GM21526 (cell line): ENCODE data around the gene MMP11.
A peak's percentile ranks its signal among the peaks of the same experiment; 100 is the strongest.

Source experiments
- ATAC-seq: cut with Tn5 transposase; IDR thresholded peaks from one replicate; pipeline ENCODE4 v1.9.1; 2021; ENCODE audit warnings: moderate library complexity; ENCODE audit not compliant: unreplicated experiment, low FRiP score

MMP11 gene

GRCh38 chr22:23800297-23801237, 27.9 kb downstream of the MMP11 start:
- peak; percentile 33 for ATAC-seq

GRCh38 chr22:23801238-23801821, 28.7 kb downstream of the MMP11 start:
- ATAC-seq: no peak

GRCh38 chr22:23801886-23802377, 29.3 kb downstream of the MMP11 start:
- no peak for ATAC-seq

DNA sequence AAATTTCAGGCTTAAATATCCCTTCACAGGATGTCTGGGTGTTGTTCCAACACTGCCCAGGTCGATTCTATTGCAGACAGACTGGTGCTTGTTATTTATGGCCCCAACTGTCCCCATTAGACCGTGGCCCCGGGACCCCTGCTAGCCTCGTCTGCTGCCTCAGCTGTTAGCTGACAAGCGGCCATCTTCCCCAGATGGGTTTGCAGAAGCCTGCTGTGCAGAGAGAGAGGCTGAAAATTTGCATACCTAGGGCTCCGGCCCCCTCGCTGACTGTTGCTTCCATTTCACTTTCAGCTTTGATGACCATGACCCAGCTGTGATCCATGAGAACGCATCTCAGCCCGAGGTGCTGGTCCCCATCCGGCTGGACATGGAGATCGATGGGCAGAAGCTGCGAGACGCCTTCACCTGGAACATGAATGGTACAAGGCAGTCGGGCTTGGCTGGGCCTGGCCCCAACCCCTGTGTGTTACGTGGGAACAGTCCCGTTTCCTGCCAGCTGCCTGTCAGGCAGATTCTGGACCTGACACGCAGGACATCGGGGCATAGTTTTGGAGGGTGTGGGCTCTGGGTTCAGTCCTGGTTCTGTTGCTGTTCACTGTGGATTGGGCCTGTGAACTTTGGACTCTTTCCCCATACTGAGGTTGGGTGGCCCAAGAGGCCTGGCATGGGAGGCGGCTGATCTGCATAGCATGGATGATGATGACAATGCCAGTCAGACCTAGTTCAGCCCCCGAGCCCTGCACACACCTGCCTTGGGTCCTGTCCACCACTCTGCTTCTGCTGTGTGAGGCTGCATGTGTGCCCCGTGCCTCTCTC, 30.6 kb downstream of the MMP11 start:
- no peak for ATAC-seq

- no peak for ATAC-seq
These were observed 32.2 kb downstream of the MMP11 start for GRCh38 chr22:23804781-23805291.

DNA sequence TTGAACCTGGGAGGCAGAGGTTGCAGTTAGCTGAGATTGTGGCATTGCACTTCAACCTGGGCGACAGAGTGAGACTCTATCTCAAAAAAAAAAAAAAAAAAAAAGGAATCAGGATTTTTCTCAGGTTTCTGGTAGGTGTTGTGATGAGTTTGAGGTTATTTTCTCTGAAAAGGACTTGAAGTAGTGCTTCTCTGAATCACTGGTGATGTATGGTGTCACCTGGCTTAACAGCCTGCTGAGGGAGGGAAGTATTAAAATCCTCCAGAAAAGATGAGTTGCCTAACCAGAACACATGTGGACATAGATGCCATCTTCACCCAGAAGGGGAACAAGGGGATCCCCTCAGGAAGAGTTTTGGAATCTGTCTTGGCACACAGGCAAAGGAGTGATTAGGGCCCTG, 34.2 kb downstream of the MMP11 start:
- no peak for ATAC-seq

DNA sequence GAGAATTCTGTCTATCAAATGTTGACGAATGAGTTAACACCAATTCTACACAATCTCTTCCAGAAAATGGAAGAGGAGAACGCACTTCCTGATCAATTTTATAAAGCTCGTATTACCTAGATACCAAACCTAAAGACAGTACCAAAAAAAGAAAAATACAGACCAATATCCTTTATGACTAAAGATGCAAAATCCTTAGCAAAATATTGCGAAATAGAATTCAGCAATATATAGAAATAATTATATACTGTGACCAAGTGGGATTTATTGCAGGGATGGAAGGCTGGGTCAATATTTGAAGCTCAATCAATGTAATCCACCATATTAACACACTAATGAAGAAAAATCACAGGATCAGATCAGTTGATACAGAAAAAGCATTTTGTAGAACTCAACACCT, 39.7 kb downstream of the MMP11 start:
- ATAC-seq: no peak

DNA sequence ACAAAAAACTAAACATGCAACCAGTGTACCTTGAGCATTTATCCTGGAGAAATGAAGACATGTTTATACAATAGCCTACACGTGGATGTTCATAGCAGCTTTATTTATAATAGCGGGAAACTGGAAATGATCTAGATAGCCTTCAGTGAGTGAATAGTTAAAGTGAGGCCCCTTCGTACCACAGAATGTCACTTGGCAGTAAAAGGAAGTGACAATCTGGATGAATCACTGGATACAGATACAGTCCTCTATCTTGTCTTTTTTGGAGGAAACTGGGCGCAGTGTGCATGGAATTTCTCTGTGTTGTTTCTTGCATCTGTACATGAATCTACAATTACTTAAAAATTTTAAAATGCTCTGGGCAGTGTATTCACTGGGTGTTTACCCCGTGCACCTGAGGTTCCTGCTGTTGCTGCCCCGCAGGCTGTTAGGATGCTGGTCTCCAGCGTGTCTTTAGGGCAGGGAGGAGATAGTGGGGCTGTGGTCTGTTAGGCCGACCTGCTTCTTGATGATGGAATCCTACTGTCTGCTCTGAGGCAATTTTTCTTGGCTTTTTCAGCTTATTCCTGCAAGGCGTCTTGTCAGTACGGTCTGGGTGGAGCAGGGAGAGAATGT, 43.0 kb downstream of the MMP11 start:
- no peak for ATAC-seq

- ATAC-seq: no peak
These were observed 43.7 kb downstream of the MMP11 start for GRCh38 chr22:23816156-23816976.

DNA sequence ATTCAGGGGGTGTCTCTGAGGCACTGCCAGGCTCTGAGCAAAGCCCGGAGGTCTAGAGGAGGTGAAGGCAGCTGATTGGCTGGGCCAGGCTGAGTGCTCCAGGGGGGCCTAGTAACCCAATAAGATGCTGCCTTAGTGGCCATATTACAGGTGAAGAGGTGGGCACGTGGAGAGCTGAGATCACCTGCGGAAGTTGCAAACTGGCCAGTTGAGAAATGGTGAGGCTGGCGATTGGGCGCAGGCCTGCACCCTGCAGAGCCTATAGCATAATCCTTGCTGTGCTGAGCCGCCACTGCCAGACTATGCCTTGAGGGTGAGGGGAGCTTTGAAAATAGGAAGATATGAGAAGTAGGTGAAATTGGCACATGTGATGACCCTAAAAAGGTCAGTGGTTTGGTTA, 44.5 kb downstream of the MMP11 start:
- no peak for ATAC-seq

GRCh38 chr22:23818541-23818940, 45.9 kb downstream of the MMP11 start:
- no peak for ATAC-seq

- ATAC-seq: no peak
These were observed 48.1 kb downstream of the MMP11 start for GRCh38 chr22:23820748-23821211.

DNA sequence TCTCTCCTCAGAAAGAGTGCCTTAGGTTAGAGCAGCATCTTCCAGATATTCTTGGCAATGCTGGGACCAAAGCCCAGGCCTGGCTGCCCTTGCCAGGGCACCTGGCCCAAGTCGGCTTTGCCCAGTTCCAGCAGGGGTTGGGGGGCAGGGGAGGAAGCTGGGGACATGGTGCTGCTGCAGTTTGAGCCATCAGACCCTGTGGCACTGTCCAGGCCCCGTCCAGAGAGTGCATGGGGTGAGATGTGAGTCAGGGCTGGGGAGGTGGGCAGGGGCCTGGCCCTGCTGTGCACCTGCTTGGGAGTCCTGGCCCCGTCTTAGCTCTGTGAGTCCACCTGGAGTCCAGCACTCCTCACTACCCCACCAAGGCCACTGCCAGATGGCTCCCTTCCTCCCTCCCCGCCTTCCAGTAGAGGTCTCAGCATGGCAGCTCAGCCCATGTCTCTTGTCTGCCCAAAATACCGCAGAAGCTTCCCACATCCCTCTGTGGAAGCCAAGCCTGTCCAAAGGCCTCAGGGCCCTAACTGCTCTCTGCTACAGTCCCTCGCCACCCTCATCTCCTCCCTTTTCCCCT, 49.5 kb downstream of the MMP11 start:
- ATAC-seq: no peak

DNA sequence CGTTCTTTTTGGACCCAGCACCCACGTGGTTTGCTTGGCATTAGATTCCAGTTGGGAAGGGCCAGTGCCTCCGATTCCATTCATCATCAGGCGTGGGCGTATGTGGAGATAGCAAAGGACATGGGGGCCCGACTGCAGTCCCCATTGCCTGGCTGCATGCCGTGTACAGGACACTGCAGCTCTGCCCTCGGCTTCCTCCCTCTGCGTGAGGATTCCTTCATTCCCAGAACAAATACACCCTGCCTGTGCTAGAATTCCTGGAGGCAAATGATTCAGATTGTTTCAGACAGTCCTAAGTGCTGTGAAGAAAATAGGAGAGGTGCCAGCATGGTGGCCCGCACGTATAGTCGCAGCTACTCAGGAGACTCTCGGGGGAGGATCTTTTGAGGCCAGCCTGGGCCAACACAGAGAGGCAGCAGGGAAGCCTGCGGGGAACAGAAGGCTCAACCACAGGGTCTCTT, 50.7 kb downstream of the MMP11 start:
- ATAC-seq: no peak

GRCh38 chr22:23824476-23825245, 52.0 kb downstream of the MMP11 start:
- ATAC-seq: no peak

- no peak for ATAC-seq
These were observed 52.7 kb downstream of the MMP11 start for GRCh38 chr22:23825246-23825905.

GRCh38 chr22:23826510-23827350, 54.1 kb downstream of the MMP11 start:
- no peak for ATAC-seq
